Measurements from ENCODE around the gene USP10.

The USP10 gene

GRCh38 chr16:84699712-84700445 lies at the start of gene USP10:
USP10 (plus strand) TSS chr16:84700000; CDS start chr16:84700091, 91 bp downstream.
- TF ChIP-seq ZFX (IDR thresholded peaks at IDR 0.05; ENCODE audit: borderline replicate concordance), result no peak
- TF ChIP-seq CTCF (IDR thresholded peaks at IDR 0.05), result no peak
- H3K27ac ChIP-seq, result peak within 1 kb of the TSS; percentile 69

- H3K27ac ChIP-seq, result no peak overlapping the region
- no peak for TF ChIP-seq CTCF (IDR thresholded peaks at IDR 0.05)
Measured at GRCh38 chr16:84650062-84650991, 49.5 kb upstream of the USP10 start.

- H3K27ac ChIP-seq, result no peak overlapping the region
- TF ChIP-seq ZFX (IDR thresholded peaks at IDR 0.05; ENCODE audit: borderline replicate concordance), result no peak
- no peak for TF ChIP-seq CTCF (IDR thresholded peaks at IDR 0.05)
Measured at GRCh38 chr16:84652566-84652965, 47.2 kb upstream of the USP10 start.

GRCh38 chr16:84654238-84654637 lies 45.6 kb upstream of the USP10 start:
- TF ChIP-seq ZFX (IDR thresholded peaks at IDR 0.05; ENCODE audit: borderline replicate concordance) (no peak), CTCF (IDR thresholded peaks at IDR 0.05) (no peak)
- H3K27ac ChIP-seq, result no peak overlapping the region

- no peak overlapping the region for H3K27ac ChIP-seq
- TF ChIP-seq CTCF (IDR thresholded peaks at IDR 0.05), result no peak
- TF ChIP-seq ZFX (IDR thresholded peaks at IDR 0.05; ENCODE audit: borderline replicate concordance), result no peak
Measured at GRCh38 chr16:84654998-84655397, 44.8 kb upstream of the USP10 start.

- TF ChIP-seq ZFX (IDR thresholded peaks at IDR 0.05; ENCODE audit: borderline replicate concordance), result no peak
- TF ChIP-seq CTCF (IDR thresholded peaks at IDR 0.05), result no peak
- H3K27ac ChIP-seq, result no peak overlapping the region
Measured at GRCh38 chr16:84656649-84657048, 43.2 kb upstream of the USP10 start.

Measured in 22Rv1 (cell line).